Neural cell (in vitro differentiated cells): ENCODE data around the gene ZZZ3.

ENCODE experiments used
- EZH2 ChIP-seq: fragments of 200-600, 300-800 bp; shearing (Covaris generic), sonication (generic); IDR thresholded peaks from 2 replicates; pipeline ENCODE4 v1.6.1; 2014; ENCODE audit warnings: antibody characterized with exemption, low read length, borderline replicate concordance, mild to moderate bottlenecking; ENCODE audit not compliant: insufficient read depth, poor library complexity, severe bottlenecking
- POLR2AphosphoS5 ChIP-seq: IDR thresholded peaks from 2 replicates; pipeline ENCODE4 v1.6.1; 2012
- REST ChIP-seq: IDR thresholded peaks from 2 replicates; pipeline ENCODE4 v1.6.1; 2012; ENCODE audit warnings: borderline replicate concordance
- TAF1 ChIP-seq: IDR thresholded peaks from 2 replicates; pipeline ENCODE4 v1.6.1; 2012; ENCODE audit warnings: low read depth
- TF ChIP-seq, protein P1 (sequence below): fragments of 450-650 bp; IDR thresholded peaks from 2 replicates; pipeline ENCODE4 v1.5.1; 2014; ENCODE audit warnings: antibody characterized with exemption, mild to moderate bottlenecking, moderate library complexity; ENCODE audit not compliant: poor library complexity, severe bottlenecking

GRCh38 chr1:77716065-77716464 is 33.6 kb upstream of the ZZZ3 start:
- TF ChIP-seq, protein P1, sequence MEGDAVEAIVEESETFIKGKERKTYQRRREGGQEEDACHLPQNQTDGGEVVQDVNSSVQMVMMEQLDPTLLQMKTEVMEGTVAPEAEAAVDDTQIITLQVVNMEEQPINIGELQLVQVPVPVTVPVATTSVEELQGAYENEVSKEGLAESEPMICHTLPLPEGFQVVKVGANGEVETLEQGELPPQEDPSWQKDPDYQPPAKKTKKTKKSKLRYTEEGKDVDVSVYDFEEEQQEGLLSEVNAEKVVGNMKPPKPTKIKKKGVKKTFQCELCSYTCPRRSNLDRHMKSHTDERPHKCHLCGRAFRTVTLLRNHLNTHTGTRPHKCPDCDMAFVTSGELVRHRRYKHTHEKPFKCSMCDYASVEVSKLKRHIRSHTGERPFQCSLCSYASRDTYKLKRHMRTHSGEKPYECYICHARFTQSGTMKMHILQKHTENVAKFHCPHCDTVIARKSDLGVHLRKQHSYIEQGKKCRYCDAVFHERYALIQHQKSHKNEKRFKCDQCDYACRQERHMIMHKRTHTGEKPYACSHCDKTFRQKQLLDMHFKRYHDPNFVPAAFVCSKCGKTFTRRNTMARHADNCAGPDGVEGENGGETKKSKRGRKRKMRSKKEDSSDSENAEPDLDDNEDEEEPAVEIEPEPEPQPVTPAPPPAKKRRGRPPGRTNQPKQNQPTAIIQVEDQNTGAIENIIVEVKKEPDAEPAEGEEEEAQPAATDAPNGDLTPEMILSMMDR = no peak
- no peak for TF ChIP-seq POLR2AphosphoS5
- no peak for TF ChIP-seq EZH2
- TF ChIP-seq TAF1 = no peak
- no peak for TF ChIP-seq REST
